ENCODE results near the gene USP37.

Gene USP37

DNA sequence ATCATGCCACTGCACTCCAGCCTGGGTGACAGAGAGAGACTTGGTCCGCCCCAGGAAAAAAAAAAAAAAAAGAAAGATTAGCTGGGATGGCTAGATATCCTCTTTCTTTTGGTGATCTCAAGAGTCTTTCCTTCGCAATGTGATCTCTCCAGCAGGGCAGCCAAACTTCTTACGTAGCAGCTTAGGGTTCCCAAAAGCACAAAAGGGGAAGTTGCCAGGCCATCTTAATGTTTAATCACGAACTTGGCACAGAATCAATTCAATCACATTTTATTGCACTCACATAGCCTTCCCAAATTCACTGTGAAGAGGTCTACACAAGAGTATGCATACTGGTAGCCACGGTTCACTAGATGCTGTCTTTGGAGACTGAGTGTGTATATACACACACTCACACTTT lies 96.2 kb downstream of the USP37 start:
- DNase-seq = no peak

GRCh38 chr2:218471036-218471435 lies 97.1 kb downstream of the USP37 start:
- no peak for DNase-seq

GRCh38 chr2:218470448-218470847 lies 97.7 kb downstream of the USP37 start:
- no peak for DNase-seq

- peak; percentile 9 for DNase-seq
Observed at GRCh38 chr2:218465987-218466633, 102.0 kb downstream of the USP37 start.

DNA sequence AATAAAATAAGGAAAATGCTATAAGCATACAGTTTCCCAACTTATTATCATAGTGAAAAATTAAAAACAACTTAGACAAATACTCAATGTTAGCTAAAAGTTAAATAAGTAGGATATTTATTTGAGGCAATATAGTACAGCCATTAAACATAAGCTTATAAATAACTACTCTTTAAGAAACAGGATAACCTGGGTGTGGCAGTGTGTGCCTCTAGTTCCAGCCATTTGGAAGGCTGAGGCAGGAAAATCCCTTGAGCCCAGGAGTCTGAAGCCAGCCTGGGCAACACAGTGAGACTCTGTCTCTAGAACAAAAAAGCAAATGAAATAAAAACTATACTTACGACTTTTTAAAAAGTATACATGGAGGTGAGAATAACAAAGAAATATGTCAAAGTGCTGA lies 109.6 kb downstream of the USP37 start:
- no peak for DNase-seq

- DNase-seq = no peak
Observed at GRCh38 chr2:218456849-218457248, 111.3 kb downstream of the USP37 start.

- DNase-seq = no peak
Observed at GRCh38 chr2:218452079-218452478, 116.1 kb downstream of the USP37 start.

DNA sequence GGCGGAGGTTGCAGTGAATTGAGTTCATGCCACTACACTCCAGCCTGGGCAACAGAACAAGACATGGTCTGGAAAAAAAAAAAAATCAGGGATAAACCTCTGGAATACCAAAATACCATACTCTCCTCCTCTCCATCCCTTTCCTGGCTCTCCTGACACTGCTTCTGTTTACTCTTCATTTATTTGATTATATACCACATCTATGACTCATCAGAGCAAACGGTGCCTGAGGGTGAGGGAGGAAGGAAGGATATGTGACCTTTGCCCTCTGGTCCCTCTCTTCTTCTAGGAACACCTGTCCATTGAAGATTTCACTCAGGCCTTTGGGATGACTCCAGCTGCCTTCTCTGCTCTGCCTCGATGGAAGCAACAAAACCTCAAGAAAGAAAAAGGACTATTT lies 119.2 kb downstream of the USP37 start:
- no peak for DNase-seq

DNA sequence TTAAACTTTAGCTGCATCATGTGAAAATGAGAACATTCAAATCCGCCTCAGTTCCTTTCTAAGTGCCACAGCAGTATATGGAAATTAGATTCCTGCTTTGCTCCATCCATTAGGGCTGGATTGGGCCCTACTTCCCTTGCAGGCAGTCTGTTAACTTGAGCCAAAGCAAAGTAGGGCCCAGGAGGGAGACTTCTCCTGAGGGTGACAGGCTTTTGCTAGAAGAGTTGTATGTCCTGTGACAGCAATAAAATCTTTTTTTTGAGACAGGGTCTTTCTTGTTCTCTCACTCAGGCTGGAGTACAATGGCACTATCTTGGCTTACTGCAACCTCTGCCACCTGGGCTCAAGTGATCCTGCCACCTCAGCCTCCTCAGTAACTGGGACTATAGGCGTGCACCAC lies 121.1 kb downstream of the USP37 start:
- no peak for DNase-seq

GRCh38 chr2:218446547-218446946 lies 121.6 kb downstream of the USP37 start:
- no peak for DNase-seq

- no peak for DNase-seq
Observed at GRCh38 chr2:218445602-218446001, 122.5 kb downstream of the USP37 start.

- no peak for DNase-seq
Observed at GRCh38 chr2:218444692-218445357, 123.3 kb downstream of the USP37 start.

DNA sequence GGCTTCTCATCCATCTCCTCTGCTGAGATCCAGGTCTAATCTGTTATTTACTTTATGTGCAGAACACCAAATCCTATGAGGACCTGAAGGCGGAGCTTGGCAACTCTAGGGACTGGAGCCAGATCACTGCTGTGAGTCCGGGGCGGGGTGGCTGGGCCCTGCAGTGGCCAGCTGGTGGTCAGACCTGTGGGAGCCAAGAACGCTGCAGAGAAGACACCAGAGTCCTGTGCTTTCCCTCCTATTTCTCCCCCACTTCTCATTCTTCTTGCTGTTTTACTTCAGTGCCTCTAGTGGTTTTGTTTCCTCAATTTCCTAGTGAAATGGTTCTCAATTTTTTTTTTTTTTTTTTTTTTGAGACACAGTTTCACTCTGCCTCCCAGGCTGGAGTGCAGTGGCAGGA lies 129.6 kb downstream of the USP37 start:
- DNase-seq = no peak

DNA sequence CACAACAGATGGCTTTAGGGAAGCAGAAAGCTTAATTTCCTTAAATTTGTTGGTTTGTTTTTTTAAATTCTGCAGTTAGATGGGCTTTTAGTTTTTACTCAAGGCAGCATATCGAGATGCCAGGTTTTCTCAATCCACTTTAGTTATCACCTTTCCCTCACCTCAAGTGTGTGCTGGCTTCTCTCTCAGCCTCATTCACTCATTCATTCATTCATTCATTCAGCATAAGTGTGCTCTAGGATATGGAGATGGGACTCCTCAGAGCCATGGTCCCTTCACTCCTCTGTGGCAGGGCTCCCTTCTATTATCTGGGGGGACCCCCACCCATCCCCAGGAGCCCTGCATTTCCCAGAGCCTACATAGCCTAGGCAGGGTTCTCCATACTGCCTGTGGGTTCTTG lies 130.2 kb downstream of the USP37 start:
- no peak for DNase-seq

- no peak for DNase-seq
Observed at GRCh38 chr2:218436992-218437391, 131.2 kb downstream of the USP37 start.

DNA sequence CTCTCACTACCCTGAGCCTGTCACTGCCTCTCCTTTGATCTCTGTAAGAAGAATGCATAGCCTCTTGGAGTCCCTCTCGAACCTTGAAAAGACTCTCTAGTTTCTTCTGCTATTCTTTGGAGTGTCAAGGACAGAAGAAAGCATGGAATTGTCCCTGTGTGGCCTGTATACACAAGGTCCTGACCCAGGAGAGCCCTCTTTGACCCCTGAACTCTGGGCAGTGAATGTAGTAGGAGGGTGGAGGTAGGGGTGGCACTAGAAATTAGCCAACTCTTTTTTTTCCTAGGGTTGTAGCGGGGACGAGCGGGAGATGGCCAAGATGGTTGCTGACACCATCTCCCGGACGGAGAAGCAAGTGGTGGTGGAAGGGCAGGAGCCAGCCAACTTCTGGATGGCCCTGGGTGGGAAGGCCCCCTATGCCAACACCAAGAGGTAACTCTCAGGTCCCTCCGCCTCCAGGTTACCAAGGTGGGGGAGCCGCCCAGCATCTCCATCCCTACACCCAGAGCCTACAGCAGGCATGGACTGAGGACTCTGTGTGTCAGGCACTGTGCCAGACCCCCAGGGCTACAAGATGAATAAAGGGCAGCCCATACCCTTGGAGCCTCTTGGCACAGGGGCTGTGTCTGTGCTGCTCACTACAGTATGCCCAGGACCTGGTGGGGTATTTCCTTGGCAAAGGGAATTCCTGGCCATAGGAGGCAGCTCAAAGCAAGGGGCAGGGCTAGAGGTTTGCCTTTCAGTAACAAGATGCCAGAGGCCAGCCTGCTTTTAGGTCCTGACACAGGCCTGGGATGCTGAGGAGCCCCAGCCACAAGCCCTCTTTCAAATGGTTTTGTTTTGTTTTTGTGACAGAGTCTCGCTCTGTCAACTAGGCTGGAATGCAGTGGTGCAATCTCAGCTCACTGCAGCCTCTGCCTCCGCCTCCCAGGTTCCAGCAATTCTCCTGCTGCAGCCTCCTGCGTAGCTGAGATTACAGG lies 132.9 kb downstream of the USP37 start:
- no peak for DNase-seq

DNA sequence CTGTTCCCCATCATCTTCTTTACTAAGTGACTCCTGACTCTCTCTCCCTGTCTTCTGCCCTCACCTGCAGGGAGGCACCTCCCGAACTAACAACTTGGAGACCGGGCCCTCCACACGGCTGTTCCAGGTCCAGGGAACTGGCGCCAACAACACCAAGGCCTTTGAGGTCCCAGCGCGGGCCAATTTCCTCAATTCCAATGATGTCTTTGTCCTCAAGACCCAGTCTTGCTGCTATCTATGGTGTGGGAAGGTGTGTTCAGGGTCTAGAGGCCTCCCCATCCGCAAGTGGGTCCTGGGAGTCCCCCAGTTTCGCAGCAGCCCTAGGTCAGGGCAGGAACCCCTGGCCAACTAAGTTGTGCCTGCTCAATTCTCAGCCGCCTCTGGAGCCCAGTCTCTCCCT lies 133.7 kb downstream of the USP37 start:
- no peak for DNase-seq

GRCh38 chr2:218432676-218433365 lies 135.3 kb downstream of the USP37 start:
- DNase-seq = no peak

DNA sequence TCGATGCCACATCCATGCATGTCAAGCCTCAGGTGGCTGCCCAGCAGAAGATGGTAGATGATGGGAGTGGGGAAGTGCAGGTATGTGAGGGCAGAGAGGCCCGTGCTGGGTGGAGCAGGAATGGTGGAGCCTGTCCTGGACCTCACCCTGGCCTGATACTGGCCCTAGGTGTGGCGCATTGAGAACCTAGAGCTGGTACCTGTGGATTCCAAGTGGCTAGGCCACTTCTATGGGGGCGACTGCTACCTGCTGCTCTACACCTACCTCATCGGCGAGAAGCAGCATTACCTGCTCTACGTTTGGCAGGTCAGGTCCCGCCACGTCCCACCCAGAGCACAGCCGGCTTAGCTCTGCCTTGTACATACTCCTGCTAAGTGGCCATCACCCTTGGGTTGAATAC lies 136.3 kb downstream of the USP37 start:
- no peak for DNase-seq

GRCh38 chr2:218430721-218431120 lies 137.4 kb downstream of the USP37 start:
- no peak for DNase-seq

GRCh38 chr2:218429911-218430692 lies 138.0 kb downstream of the USP37 start:
- no peak for DNase-seq

DNA sequence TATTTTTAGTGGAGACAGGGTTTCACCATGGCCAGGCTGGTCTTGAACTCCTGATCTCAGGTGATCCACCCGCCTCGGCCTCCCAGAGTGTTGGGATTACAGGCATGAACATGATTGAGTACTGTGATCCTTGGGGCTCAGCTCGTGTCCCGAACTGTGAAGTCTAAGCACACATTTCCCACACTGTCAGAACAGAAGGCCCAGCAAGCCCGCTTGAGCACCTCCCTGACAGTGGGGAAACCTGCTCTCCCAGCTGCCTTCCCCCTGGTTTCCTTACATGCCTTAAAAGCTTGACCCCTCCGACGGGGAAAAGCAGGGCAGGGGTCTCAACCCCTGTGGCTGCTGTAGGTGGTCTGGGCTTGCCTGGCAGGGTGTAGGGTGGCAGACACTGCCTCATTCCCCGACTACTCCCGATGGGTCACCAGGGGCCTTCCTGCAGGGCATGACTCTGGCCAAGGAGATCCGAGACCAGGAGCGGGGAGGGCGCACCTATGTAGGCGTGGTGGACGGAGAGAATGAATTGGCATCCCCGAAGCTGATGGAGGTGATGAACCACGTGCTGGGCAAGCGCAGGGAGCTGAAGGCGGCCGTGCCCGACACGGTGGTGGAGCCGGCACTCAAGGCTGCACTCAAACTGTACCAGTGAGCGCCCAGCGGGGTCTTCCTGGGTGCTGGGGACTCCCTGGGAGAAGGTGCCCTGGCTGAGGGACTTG lies 139.1 kb downstream of the USP37 start:
- DNase-seq = no peak
